BE2C (cell line): Measurements from ENCODE around the gene HOXC4.

Experiments used
- DNase-seq: peaks from one replicate; pipeline ENCODE4 v3.0.0-alpha.2; 2020
- H3K27me3 ChIP-seq: fragments of 250-450 bp; sonication (Bioruptor Pico); 2 replicates; pipeline ENCODE4 v1.5.1; 2020; ENCODE audit warnings: mild to moderate bottlenecking
- H3K36me3 ChIP-seq: fragments of 250-450 bp; sonication (Bioruptor Pico); 2 replicates; pipeline ENCODE4 v1.5.1; 2020; ENCODE audit warnings: mild to moderate bottlenecking
- H3K4me1 ChIP-seq: fragments of 250-450 bp; sonication (Bioruptor Pico); 2 replicates; pipeline ENCODE4 v1.5.1; 2020
- H3K4me3 ChIP-seq: 2 replicates; pipeline ENCODE4 v1.5.1; 2011; ENCODE audit warnings: low read depth, low read length
- H3K9me3 ChIP-seq: fragments of 250-450 bp; sonication (Bioruptor Pico); 2 replicates; pipeline ENCODE4 v1.5.1; 2020
- TF ChIP-seq, protein P1 (sequence below): IDR thresholded peaks from 2 replicates; pipeline ENCODE4 v1.5.1; 2012; ENCODE audit warnings: mild to moderate bottlenecking, low read depth, low read length

HOXC4 gene

DNA sequence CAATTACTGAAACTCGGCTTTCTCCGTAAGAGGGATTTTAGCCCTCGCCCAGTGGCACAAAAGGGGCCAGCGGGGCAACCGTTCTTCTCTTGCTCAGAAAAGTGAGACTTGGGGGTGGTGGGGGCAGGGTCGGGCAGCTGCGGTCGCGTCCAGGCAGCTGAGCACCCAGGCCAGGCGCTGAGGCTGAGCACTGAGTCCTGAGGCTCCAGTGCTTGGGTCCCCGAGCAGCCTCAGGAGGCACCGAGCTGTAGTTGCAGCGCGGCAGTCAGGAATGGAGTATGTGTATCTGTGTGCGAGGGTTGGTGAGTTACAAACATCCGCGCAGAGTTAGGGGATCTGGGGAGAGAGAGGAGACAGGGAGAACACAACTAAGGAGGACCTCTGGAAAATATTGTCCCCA, 29.5 kb upstream of the HOXC4 start:
- peak; percentile 56 for DNase-seq
- H3K27me3 ChIP-seq = no peaks in the 10 kb centered on the region
- no peaks in the 10 kb centered on the region for H3K36me3 ChIP-seq
- no peaks in the 10 kb centered on the region for H3K9me3 ChIP-seq
- peak overlapping the region; percentile 38 for H3K4me3 ChIP-seq
- TF ChIP-seq, protein P1, sequence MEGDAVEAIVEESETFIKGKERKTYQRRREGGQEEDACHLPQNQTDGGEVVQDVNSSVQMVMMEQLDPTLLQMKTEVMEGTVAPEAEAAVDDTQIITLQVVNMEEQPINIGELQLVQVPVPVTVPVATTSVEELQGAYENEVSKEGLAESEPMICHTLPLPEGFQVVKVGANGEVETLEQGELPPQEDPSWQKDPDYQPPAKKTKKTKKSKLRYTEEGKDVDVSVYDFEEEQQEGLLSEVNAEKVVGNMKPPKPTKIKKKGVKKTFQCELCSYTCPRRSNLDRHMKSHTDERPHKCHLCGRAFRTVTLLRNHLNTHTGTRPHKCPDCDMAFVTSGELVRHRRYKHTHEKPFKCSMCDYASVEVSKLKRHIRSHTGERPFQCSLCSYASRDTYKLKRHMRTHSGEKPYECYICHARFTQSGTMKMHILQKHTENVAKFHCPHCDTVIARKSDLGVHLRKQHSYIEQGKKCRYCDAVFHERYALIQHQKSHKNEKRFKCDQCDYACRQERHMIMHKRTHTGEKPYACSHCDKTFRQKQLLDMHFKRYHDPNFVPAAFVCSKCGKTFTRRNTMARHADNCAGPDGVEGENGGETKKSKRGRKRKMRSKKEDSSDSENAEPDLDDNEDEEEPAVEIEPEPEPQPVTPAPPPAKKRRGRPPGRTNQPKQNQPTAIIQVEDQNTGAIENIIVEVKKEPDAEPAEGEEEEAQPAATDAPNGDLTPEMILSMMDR = 0 out of 2 replicates have a peak, but pooled peaks have one; percentile 8
- peaks cover 41% of the 10 kb centered on the region for H3K4me1 ChIP-seq

DNA sequence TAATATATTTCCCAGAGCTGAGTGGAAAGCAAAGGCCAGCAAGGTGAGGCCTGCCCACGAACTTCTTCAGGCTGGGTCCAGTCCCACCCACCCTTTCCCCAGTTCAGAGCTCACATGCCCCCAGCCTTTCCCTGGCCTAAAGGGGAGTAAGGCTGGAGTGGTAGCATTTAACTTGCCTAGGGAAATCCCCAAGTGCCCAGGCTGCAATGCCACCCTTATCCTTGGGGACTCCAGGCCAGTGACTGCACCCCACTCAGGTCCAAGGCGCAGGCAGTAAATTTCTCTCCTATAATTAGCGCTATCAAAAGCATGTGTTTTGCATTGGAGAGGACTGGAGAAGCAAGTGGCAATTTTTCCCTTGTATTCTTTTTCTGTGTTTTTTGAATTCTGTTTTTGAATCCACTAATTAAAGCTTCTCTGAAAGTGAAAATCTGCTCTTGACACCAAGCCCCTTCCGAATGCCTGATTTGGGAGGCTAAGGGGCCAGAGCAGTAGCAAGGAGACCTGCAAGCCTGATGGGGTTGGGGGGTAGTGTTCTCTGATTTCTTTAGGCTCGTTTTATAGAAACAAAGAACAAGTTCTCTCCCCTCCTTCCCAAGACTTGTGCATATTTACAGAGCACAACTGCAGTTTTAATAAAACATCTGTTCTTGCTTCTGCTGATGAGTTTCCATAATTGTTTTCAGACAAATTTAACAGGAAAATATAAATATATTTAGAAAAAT, 28.9 kb upstream of the HOXC4 start:
- H3K4me1 ChIP-seq = peaks cover 41% of the 10 kb centered on the region
- no peaks in the 10 kb centered on the region for H3K27me3 ChIP-seq
- H3K36me3 ChIP-seq = no peaks in the 10 kb centered on the region
- TF ChIP-seq, protein P1 = no peak
- no peaks in the 10 kb centered on the region for H3K9me3 ChIP-seq
- DNase-seq = no peak
- H3K4me3 ChIP-seq = peak overlapping the region; percentile 38; the same call in 1 of the 2 replicates

DNA sequence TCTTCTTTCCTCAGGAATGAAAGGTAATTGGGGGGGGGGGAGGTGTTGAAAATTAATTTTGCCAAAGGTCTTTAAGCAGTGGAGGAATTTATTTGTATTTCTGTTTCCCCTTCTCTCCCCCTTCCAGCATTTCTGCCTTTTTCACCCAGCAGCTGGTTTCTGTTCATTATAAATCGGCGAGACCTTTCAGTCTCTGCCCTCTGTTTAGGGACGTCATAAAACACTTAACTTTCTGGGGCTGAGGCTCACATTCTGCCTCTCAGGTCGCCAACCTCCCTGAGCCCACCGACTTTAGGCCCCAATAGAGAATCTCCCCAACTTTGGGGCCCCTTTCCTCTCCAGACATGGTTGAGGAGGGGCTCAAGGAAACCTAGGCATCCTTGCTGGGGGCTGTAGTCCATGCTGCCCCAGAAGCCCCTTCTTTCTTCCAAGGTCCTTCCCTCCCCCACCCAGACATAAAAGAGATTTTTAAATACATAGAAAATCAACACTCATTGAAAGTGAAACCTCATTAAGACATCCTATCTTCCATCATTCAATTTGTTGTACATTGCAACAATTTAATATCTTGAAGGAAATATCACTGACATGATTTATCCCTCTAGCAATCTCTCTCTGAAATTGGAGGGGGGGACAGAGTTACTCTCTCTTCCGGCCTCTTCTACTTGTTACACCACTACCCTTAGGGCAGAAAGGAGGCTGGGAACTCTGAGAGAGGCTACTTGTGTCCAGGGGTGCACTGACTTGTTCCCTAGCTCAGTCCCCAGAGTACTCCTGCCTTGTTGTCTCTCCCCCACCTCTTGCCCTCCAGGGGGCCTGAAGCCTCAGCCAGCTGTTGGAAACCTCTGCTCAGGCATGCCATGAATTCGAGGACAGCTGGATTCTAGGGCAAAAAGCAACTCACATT, 27.9 kb upstream of the HOXC4 start:
- no peak for DNase-seq
- no peaks in the 10 kb centered on the region for H3K27me3 ChIP-seq
- no peaks in the 10 kb centered on the region for H3K36me3 ChIP-seq

DNA sequence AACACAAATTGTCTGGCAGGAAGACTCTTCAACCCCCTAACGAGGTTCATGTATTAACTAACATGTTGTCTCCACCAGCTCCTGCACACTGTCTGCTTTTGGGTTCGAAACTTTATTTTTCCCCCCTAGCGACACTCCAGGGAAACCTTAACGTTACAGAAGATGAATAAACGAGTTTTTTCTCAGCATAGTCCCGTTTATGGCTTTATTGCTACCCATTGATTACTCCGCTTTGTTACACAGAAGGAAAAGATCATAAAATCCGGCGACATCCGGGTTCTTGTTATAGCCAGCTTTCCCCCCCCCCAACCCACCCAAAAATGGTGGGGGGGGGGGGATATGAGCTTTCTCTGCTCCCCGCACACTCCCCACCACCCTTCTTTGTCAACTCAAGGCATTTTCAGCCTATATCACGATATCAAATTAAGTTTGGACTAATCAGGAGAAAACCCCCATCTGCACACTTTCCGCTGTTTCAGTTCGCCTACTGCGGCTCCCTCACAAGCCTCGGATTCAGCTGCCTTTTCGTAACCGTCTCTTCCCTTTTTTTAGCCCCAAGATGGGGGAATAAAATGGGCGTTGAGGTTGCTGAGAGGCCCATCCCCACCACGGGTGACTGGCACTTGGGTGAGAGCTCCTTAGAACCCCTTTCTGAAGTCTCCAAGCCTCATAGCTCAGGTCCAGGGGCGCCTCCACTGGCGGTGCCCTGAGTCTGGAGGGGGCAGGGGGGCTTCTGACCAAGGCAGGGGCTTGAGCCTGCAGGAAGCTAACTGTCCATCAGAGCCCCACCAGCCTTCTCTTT, 26.8 kb upstream of the HOXC4 start:
- Histone ChIP-seq H3K4me3 (no peak overlapping the region), H3K4me1 (peaks cover 23% of the 10 kb centered on the region), H3K9me3 (no peaks in the 10 kb centered on the region), H3K36me3 (no peaks in the 10 kb centered on the region), H3K27me3 (no peaks in the 10 kb centered on the region)
- no peak for DNase-seq
- TF ChIP-seq, protein P1 = no peak

More for the DNA sequence above, 27.9 kb upstream of the HOXC4 start:
- Histone ChIP-seq H3K4me3 (no peak overlapping the region), H3K4me1 (peaks cover 34% of the 10 kb centered on the region), H3K9me3 (no peaks in the 10 kb centered on the region)
- TF ChIP-seq, protein P1 = peak; percentile 33

DNA sequence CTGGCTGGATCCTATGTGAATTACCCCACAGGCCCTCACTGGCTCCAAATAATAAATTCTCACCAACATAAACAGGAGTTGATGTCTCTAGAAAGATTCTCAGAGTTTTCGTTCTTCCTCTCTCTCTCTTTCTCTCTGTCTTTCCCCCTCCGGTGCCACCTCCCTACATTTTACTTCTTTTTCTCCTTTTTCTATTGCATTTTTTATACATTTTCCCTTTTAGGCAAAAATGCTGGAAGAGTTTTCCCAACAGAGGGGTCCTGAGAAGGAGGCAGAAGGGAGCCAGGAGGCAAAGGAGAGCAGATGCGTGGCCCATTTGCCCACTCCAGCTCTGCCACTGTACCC, 26.2 kb upstream of the HOXC4 start:
- DNase-seq = no peak
- no peak overlapping the region for H3K4me3 ChIP-seq
- H3K27me3 ChIP-seq = no peaks in the 10 kb centered on the region
- H3K9me3 ChIP-seq = no peaks in the 10 kb centered on the region
- TF ChIP-seq, protein P1 = no peak
- H3K36me3 ChIP-seq = no peaks in the 10 kb centered on the region
- peaks cover 19% of the 10 kb centered on the region for H3K4me1 ChIP-seq
